H9 (cell line): ENCODE results near the gene PDZD7. TPM values are rescaled to one million over a fixed set of nuclear protein-coding genes. Genes with fewer than 3 reads are reported as not detected.

Source experiments
- DNase-seq: peaks from one replicate; pipeline ENCODE4 v3.0.0-alpha.2; 2017
- H2AFZ ChIP-seq: one replicate; pipeline ENCODE4 v1.6.1; 2013; ENCODE audit warnings: mild to moderate bottlenecking, low read length, control low read depth, moderate library complexity
- H2AK5ac ChIP-seq: 2 replicates; pipeline ENCODE4 v1.6.1; 2013; ENCODE audit warnings: low read length, control low read depth, mixed read lengths; ENCODE audit not compliant: insufficient read length
- H2BK120ac ChIP-seq: one replicate; pipeline ENCODE4 v1.6.1; 2013; ENCODE audit warnings: low read depth, mild to moderate bottlenecking, low read length, control low read depth, inconsistent platforms; ENCODE audit not compliant: poor library complexity, severe bottlenecking
- H2BK12ac ChIP-seq: 2 replicates; pipeline ENCODE4 v1.6.1; 2013; ENCODE audit warnings: low read length, control low read depth, mixed read lengths, low read depth; ENCODE audit not compliant: insufficient read length
- H2BK15ac ChIP-seq: 2 replicates; pipeline ENCODE4 v1.6.1; 2013; ENCODE audit warnings: low read depth, low read length, control low read depth
- H2BK20ac ChIP-seq: one replicate; pipeline ENCODE4 v1.6.1; 2013; ENCODE audit warnings: low read depth, mild to moderate bottlenecking, low read length, control low read depth, inconsistent platforms; ENCODE audit not compliant: poor library complexity, severe bottlenecking
- H2BK5ac ChIP-seq: 2 replicates; pipeline ENCODE4 v1.6.1; 2013; ENCODE audit warnings: low read length, control low read depth, mixed read lengths; ENCODE audit not compliant: insufficient read length
- H3K14ac ChIP-seq: 2 replicates; pipeline ENCODE4 v1.6.1; 2013; ENCODE audit warnings: low read length, control low read depth; ENCODE audit not compliant: insufficient read depth
- H3K18ac ChIP-seq: 2 replicates; pipeline ENCODE4 v1.6.1; 2013; ENCODE audit warnings: low read depth, mild to moderate bottlenecking, mixed read lengths, low read length, control low read depth; ENCODE audit not compliant: insufficient read length
- H3K23ac ChIP-seq: 2 replicates; pipeline ENCODE4 v1.6.1; 2013; ENCODE audit warnings: low read length, control low read depth, mixed read lengths, low read depth; ENCODE audit not compliant: insufficient read length
- H3K23me2 ChIP-seq: 2 replicates; pipeline ENCODE4 v1.6.1; 2013; ENCODE audit warnings: low read depth, mild to moderate bottlenecking, mixed read lengths, low read length, control low read depth; ENCODE audit not compliant: insufficient read length, poor library complexity, severe bottlenecking
- H3K27ac ChIP-seq: 2 replicates; pipeline ENCODE4 v1.5.1; 2013; ENCODE audit warnings: low read length, control low read depth, mixed read lengths, low read depth; ENCODE audit not compliant: insufficient read length
- H3K27me3 ChIP-seq: 2 replicates; pipeline ENCODE4 v1.6.1; 2013; ENCODE audit warnings: low read length, control low read depth, inconsistent platforms; ENCODE audit not compliant: insufficient read depth
- H3K4ac ChIP-seq: 2 replicates; pipeline ENCODE4 v1.6.1; 2013; ENCODE audit warnings: low read depth, mild to moderate bottlenecking, control low read depth, inconsistent platforms, low read length, moderate library complexity
- H3K4me1 ChIP-seq: 2 replicates; pipeline ENCODE4 v1.6.1; 2013; ENCODE audit warnings: low read length, control low read depth, inconsistent platforms; ENCODE audit not compliant: insufficient read depth
- H3K4me2 ChIP-seq: 2 replicates; pipeline ENCODE4 v1.6.1; 2013; ENCODE audit warnings: low read length, control low read depth, mixed read lengths; ENCODE audit not compliant: insufficient read length, insufficient read depth
- H3K56ac ChIP-seq: 2 replicates; pipeline ENCODE4 v1.6.1; 2013; ENCODE audit warnings: low read depth, mild to moderate bottlenecking, mixed read lengths, low read length, control low read depth; ENCODE audit not compliant: insufficient read length
- H3K79me1 ChIP-seq: 2 replicates; pipeline ENCODE4 v1.6.1; 2013; ENCODE audit warnings: low read depth, mild to moderate bottlenecking, moderate library complexity, low read length, control low read depth, inconsistent platforms; ENCODE audit not compliant: insufficient read depth, poor library complexity, severe bottlenecking
- H3K79me2 ChIP-seq: 2 replicates; pipeline ENCODE4 v1.6.1; 2013; ENCODE audit warnings: low read length, control low read depth, inconsistent platforms; ENCODE audit not compliant: insufficient read depth
- H3K9ac ChIP-seq: 2 replicates; pipeline ENCODE4 v1.6.1; 2013; ENCODE audit warnings: low read length, control low read depth, mixed read lengths; ENCODE audit not compliant: insufficient read length; ENCODE audit errors: extremely low read depth
- H3K9me3 ChIP-seq: one replicate; pipeline ENCODE4 v1.6.1; 2013; ENCODE audit warnings: low read depth, low read length, inconsistent platforms; ENCODE audit not compliant: control insufficient read depth
- H3T11ph ChIP-seq: one replicate; pipeline ENCODE4 v1.6.1; 2013; ENCODE audit warnings: mild to moderate bottlenecking, low read length, control low read depth, inconsistent platforms
- H4K20me1 ChIP-seq: one replicate; pipeline ENCODE4 v1.6.1; 2013; ENCODE audit not compliant: control insufficient read depth, insufficient read length, insufficient read depth
- H4K5ac ChIP-seq: 2 replicates; pipeline ENCODE4 v1.6.1; 2013; ENCODE audit warnings: low read depth, mild to moderate bottlenecking, mixed read lengths, low read length, control low read depth; ENCODE audit not compliant: insufficient read length
- H4K8ac ChIP-seq: replicated peaks from 2 replicates; pipeline ENCODE4 v1.6.1; 2013; ENCODE audit warnings: low read length, control low read depth, mixed read lengths, low read depth; ENCODE audit not compliant: insufficient read length
- H4K91ac ChIP-seq: 2 replicates; pipeline ENCODE4 v1.6.1; 2013; ENCODE audit warnings: low read depth, mild to moderate bottlenecking, moderate library complexity, mixed read lengths, low read length, control low read depth; ENCODE audit not compliant: insufficient read length
- H3K27ac Mint-ChIP-seq, 3 experiments: 2 replicates in 2 of 3; 3 replicates in 1 of 3; pipeline ENCODE4 v1.8.0; 2020 to 2021; ENCODE audit warnings: mixed read lengths in 3 of 3, mild to moderate bottlenecking in 1 of 3, moderate library complexity in 1 of 3
- H3K27me3 Mint-ChIP-seq: 2 replicates; pipeline ENCODE4 v1.8.0; 2021; ENCODE audit warnings: low read depth, mild to moderate bottlenecking, moderate library complexity, mixed read lengths
- H3K36me3 Mint-ChIP-seq, 3 experiments: 2 replicates in 2 of 3; 3 replicates in 1 of 3; pipeline ENCODE4 v1.8.0; 2020 to 2021; ENCODE audit warnings: low read depth in 3 of 3, mixed read lengths in 3 of 3; ENCODE audit not compliant: insufficient read depth in 1 of 3
- H3K4me1 Mint-ChIP-seq, 2 experiments: 2 replicates each; pipeline ENCODE4 v1.8.0; 2020; ENCODE audit warnings: mixed read lengths in 2 of 2
- H3K4me3 Mint-ChIP-seq, 2 experiments: 2 replicates in 1 of 2; 3 replicates in 1 of 2; pipeline ENCODE4 v1.8.0; 2020 to 2021; ENCODE audit warnings: mild to moderate bottlenecking in 2 of 2, mixed read lengths in 2 of 2, moderate library complexity in 1 of 2
- H3K9me3 Mint-ChIP-seq, 2 experiments: 2 replicates in 1 of 2; 3 replicates in 1 of 2; pipeline ENCODE4 v1.8.0; 2020; ENCODE audit warnings: mild to moderate bottlenecking in 2 of 2, mixed read lengths in 2 of 2, moderate library complexity in 1 of 2
- WGBS: extraction: QIAGEN DNeasy Blood & Tissue Kit; methylation state at CpG from one replicate; pipeline ENCODE4 v1.1.7; 2013; ENCODE audit warnings: missing lambda C conversion rate, low lambda C conversion rate, mixed read lengths; ENCODE audit not compliant: insufficient read length; ENCODE audit errors: extremely low coverage; 5-methylcytosine and 5-hydroxymethylcytosine counted together
- total RNA-seq: library from RNA; stranded (reverse); gene quantifications from 2 replicates; pipeline ENCODE4 v1.2.1, GENCODE V29; 2021
- TF ChIP-seq, protein P1 (sequence below): fragments of 200-600 bp; sonication (generic); conservative IDR thresholded peaks from 3 replicates; pipeline ENCODE4 v1.8.0; 2021; ENCODE audit warnings: antibody characterized with exemption, mild to moderate bottlenecking

Gene PDZD7
- total RNA-seq, 1 experiment from 2014 or later, result 2.0 TPM

DNA sequence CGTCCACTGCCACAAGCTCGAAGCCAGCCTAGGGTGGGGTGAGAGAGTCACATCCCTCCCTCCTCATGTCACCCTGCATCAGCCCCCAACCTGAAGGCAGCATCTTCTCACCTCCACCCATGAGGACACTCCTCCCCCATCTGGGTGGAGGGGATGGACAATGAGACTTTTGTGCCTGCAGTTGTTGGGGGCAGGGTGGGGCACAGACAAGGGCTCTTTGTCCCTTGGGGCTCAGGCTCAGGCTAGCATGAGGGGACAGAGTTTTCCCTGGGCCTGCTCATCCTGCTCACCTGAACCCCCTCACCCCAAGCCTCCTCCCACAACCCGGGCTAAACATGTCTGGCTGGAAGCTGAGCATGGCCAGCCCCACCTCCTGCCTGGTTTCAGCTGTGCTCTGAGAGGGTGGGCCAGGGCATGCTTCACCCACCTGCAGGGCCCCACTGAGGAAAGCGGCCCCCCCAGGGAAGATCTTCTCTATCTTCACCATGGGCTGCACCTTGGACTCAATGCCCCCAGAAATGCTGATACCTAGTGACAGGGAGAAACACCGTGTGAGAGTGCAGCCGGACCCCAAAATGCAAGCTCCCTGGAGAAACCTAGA lies 22.0 kb downstream of the PDZD7 start:
- H3K36me3 Mint-ChIP-seq, result peaks cover 9 to 28% (median 27%) of the 10 kb centered on the region in 3 experiments; a peak in 5 of 7 replicates
- H3K79me2 ChIP-seq, result no peaks in the 10 kb centered on the region
- no peak overlapping the region for H3K27ac ChIP-seq
- no peak overlapping the region for H2BK12ac ChIP-seq
- no peak overlapping the region for H3K4me3 Mint-ChIP-seq
- no peak overlapping the region for H2BK5ac ChIP-seq
- no peak overlapping the region for H2AK5ac ChIP-seq
- no peak overlapping the region for H3K4me2 ChIP-seq
- H3K4me1 ChIP-seq, result no peaks in the 10 kb centered on the region
- H3K4ac ChIP-seq, result no peak overlapping the region
- H3K4me1 Mint-ChIP-seq, result peaks cover 16 to 29% of the 10 kb centered on the region in 2 experiments
- no peak overlapping the region for H2BK120ac ChIP-seq
- no CpG with 5 or more reads among the region's 6 CpGs for WGBS
- H3T11ph ChIP-seq, result no peak overlapping the region
- H3K9me3 Mint-ChIP-seq, result no peaks in the 10 kb centered on the region
- H3K14ac ChIP-seq, result no peak overlapping the region
- H2BK20ac ChIP-seq, result no peak overlapping the region
- H4K20me1 ChIP-seq, result no peaks in the 10 kb centered on the region
- peak overlapping the region in 1 of 3 experiments; percentile 45; a peak in 1 of 7 replicates for H3K27ac Mint-ChIP-seq
- TF ChIP-seq, protein P1, sequence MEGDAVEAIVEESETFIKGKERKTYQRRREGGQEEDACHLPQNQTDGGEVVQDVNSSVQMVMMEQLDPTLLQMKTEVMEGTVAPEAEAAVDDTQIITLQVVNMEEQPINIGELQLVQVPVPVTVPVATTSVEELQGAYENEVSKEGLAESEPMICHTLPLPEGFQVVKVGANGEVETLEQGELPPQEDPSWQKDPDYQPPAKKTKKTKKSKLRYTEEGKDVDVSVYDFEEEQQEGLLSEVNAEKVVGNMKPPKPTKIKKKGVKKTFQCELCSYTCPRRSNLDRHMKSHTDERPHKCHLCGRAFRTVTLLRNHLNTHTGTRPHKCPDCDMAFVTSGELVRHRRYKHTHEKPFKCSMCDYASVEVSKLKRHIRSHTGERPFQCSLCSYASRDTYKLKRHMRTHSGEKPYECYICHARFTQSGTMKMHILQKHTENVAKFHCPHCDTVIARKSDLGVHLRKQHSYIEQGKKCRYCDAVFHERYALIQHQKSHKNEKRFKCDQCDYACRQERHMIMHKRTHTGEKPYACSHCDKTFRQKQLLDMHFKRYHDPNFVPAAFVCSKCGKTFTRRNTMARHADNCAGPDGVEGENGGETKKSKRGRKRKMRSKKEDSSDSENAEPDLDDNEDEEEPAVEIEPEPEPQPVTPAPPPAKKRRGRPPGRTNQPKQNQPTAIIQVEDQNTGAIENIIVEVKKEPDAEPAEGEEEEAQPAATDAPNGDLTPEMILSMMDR, result no peak
- H2AFZ ChIP-seq, result no peak overlapping the region
- H3K56ac ChIP-seq, result no peak overlapping the region
- H4K5ac ChIP-seq, result no peak overlapping the region
- DNase-seq, result no peak
- H4K8ac ChIP-seq, result no peak overlapping the region
- H3K18ac ChIP-seq, result no peak overlapping the region
- H3K23me2 ChIP-seq, result no peaks in the 10 kb centered on the region
- H3K79me1 ChIP-seq, result no peaks in the 10 kb centered on the region
- H4K91ac ChIP-seq, result no peak overlapping the region
- H3K9ac ChIP-seq, result no peak overlapping the region
- H3K23ac ChIP-seq, result no peak overlapping the region
- peaks cover 5% of the 10 kb centered on the region for H3K27me3 Mint-ChIP-seq
- H3K27me3 ChIP-seq, result no peaks in the 10 kb centered on the region
- H3K9me3 ChIP-seq, result no peaks in the 10 kb centered on the region
- no peak overlapping the region for H2BK15ac ChIP-seq
